HG02759 (cell line): ENCODE measurements around the gene ALPP.

ENCODE experiments used
- ATAC-seq: cut with Tn5 transposase; IDR thresholded peaks from one replicate; pipeline ENCODE4 v1.9.1; 2021; ENCODE audit warnings: mild to moderate bottlenecking, moderate library complexity; ENCODE audit not compliant: unreplicated experiment

ALPP gene

GRCh38 chr2:232340171-232340935, 38.2 kb upstream of the ALPP start:
- no peak for ATAC-seq

GRCh38 chr2:232341061-232341738, 37.4 kb upstream of the ALPP start:
- no peak for ATAC-seq

- ATAC-seq, result no peak
These were observed 36.8 kb upstream of the ALPP start for GRCh38 chr2:232341739-232342126.

GRCh38 chr2:232342635-232343565, 35.7 kb upstream of the ALPP start:
- ATAC-seq, result no peak

- ATAC-seq, result no peak
These were observed 34.7 kb upstream of the ALPP start for GRCh38 chr2:232343821-232344220.

GRCh38 chr2:232345251-232345650, 33.3 kb upstream of the ALPP start:
- ATAC-seq, result no peak

- ATAC-seq, result no peak
These were observed 31.2 kb upstream of the ALPP start for GRCh38 chr2:232347369-232347768.

GRCh38 chr2:232348936-232349335, 29.6 kb upstream of the ALPP start:
- no peak for ATAC-seq

- no peak for ATAC-seq
These were observed 29.0 kb upstream of the ALPP start for GRCh38 chr2:232349546-232349945.

GRCh38 chr2:232349946-232350635, 28.5 kb upstream of the ALPP start:
- ATAC-seq, result no peak

- ATAC-seq, result no peak
These were observed 27.5 kb upstream of the ALPP start for GRCh38 chr2:232350804-232351685.

GRCh38 chr2:232351686-232352510, 26.7 kb upstream of the ALPP start:
- ATAC-seq, result no peak

GRCh38 chr2:232352511-232353091, 25.9 kb upstream of the ALPP start:
- ATAC-seq, result no peak

- no peak for ATAC-seq
These were observed 25.5 kb upstream of the ALPP start for GRCh38 chr2:232353096-232353495.

GRCh38 chr2:232353660-232354059, 24.9 kb upstream of the ALPP start:
- ATAC-seq, result no peak

GRCh38 chr2:232354069-232354468, 24.5 kb upstream of the ALPP start:
- ATAC-seq, result no peak

- no peak for ATAC-seq
These were observed 16.9 kb upstream of the ALPP start for GRCh38 chr2:232361646-232362045.

- ATAC-seq, result no peak
These were observed 16.2 kb upstream of the ALPP start for GRCh38 chr2:232362174-232362900.
